ENCODE results near the gene INPP5D. TPM values are rescaled to one million over a fixed set of nuclear protein-coding genes. Genes with fewer than 3 reads are reported as not detected.

Gene INPP5D
- total and polyA plus RNA-seq, 2 of the 13 experiments (the other 11 are each of a cell fraction or from before 2014, with no cell fraction given), result 16.7 to 18.0 TPM

GRCh38 chr2:233079953-233080835, 20.1 kb downstream of the INPP5D start (continued):
- TF ChIP-seq IRF9 (CRISPR knock-in tag; IDR thresholded peaks at IDR 0.05; ENCODE audit: borderline replicate concordance) (no peak), HOXA7 (CRISPR knock-in tag; IDR thresholded peaks at IDR 0.05) (no peak)

- in situ Hi-C loops (cut with HindIII; ENCODE audit: extremely low pct_ligation_motif_present, low pct_unique_long_range_greater_than_20kb) (no loop called here), intact Hi-C loops (cut with micrococcal nuclease; ENCODE audit: unreplicated experiment) (no loop called here)
- ChIA-PET POLR2A (no interaction called here), CTCF (ENCODE audit: low intra/inter-chr PET ratio, low total read pairs) (no interaction called here)
- no peak overlapping the region for H2AFZ ChIP-seq (ENCODE audit: low read length)
- H3K79me2 ChIP-seq (ENCODE audit: insufficient read depth, low read length), result no peaks in the 10 kb centered on the region
- H3K9ac ChIP-seq (ENCODE audit: insufficient read depth, low read depth, low read length), result no peak overlapping the region
- FAIRE-seq (no peak), ATAC-seq (no peak), DNase-seq (ENCODE audit: low spot score) (no peak)
- BruUV-seq (replicated peaks), result no TSS peak
- H3K27me3 ChIP-seq (ENCODE audit: control insufficient read depth in 1 of 2, insufficient read depth in 2 of 2, low read length in 2 of 2), result no peaks in the 10 kb centered on the region
- no peaks in the 10 kb centered on the region for H4K20me1 ChIP-seq (ENCODE audit: insufficient read depth, low read length)
- WGBS (ENCODE audit: low lambda C conversion rate), result 83% methylated on average over 10 of the region's 11 CpGs
- no peak overlapping the region for H3K27ac ChIP-seq (ENCODE audit: extremely low read length, insufficient read depth, low read length)
- H3K9me3 ChIP-seq (ENCODE audit: low read length), result no peaks in the 10 kb centered on the region
- H3K36me3 ChIP-seq (replicated peaks in 1 of 2; ENCODE audit: control insufficient read depth in 1 of 2, insufficient read depth in 2 of 2, low read length in 2 of 2), result peaks cover 1 to 18% of the 10 kb centered on the region in 2 experiments; a peak in 2 of 5 replicates
- peaks cover 34% of the 10 kb centered on the region for H3K4me1 ChIP-seq (ENCODE audit: insufficient read depth, low read length)
- no peak overlapping the region for H3K4me3 ChIP-seq (replicated peaks in 1 of 3; ENCODE audit: insufficient read depth in 1 of 3, low read depth in 2 of 3, low read length in 3 of 3)
- H3K4me2 ChIP-seq (ENCODE audit: low read depth, low read length), result no peak overlapping the region
- TF ChIP-seq ZSCAN30 (CRISPR knock-in tag; IDR thresholded peaks at IDR 0.05) (no peak), ZFAT (CRISPR knock-in tag; conservative IDR thresholded peaks at IDR 0.05) (no peak), RNF2 (conservative IDR thresholded peaks at IDR 0.05; ENCODE audit: low read depth) (no peak), RBM22 (optimal IDR thresholded peaks at IDR 0.05; ENCODE audit: low read length) (no peak), TRIM24 (CRISPR knock-in tag; IDR thresholded peaks at IDR 0.05) (no peak), MBD4 (IDR thresholded peaks at IDR 0.05; ENCODE audit: borderline replicate concordance, low read length) (no peak), ZNF574 (CRISPR knock-in tag; IDR thresholded peaks at IDR 0.05) (no peak), KAT7 (CRISPR knock-in tag; IDR thresholded peaks at IDR 0.05; ENCODE audit: borderline replicate concordance) (no peak), ZNF572 (CRISPR knock-in tag; IDR thresholded peaks at IDR 0.05) (no peak), ZUFSP (CRISPR knock-in tag; IDR thresholded peaks at IDR 0.05; ENCODE audit: borderline replicate concordance) (no peak), ZNF841 (CRISPR knock-in tag; IDR thresholded peaks at IDR 0.05; ENCODE audit: borderline replicate concordance) (no peak), PCBP1 (IDR thresholded peaks at IDR 0.05; ENCODE audit: borderline replicate concordance, low read depth, low read length) (no peak), ZNF652 (CRISPR knock-in tag; IDR thresholded peaks at IDR 0.05; ENCODE audit: borderline replicate concordance, low read depth) (no peak), IKZF4 (CRISPR knock-in tag; IDR thresholded peaks at IDR 0.05; ENCODE audit: borderline replicate concordance, low read depth, not compliant biosample characterization) (no peak)
Observed at GRCh38 chr2:233080836-233081229, 20.7 kb downstream of the INPP5D start.
